NT2/D1 (cell line): ENCODE measurements around the gene GLIS2.

ENCODE experiments used
- SUZ12 ChIP-seq: IDR thresholded peaks from 2 replicates; pipeline ENCODE4 v1.6.1; 2011; ENCODE audit not compliant: insufficient read length, insufficient read depth; ENCODE audit errors: extremely low read depth
- YY1 ChIP-seq: IDR thresholded peaks from 2 replicates; pipeline ENCODE4 v1.6.1; 2011; ENCODE audit not compliant: insufficient read length, insufficient read depth
- ZNF274 ChIP-seq: IDR thresholded peaks from 2 replicates; pipeline ENCODE4 v1.6.1; 2011; ENCODE audit warnings: mild to moderate bottlenecking, low read depth, low read length

DNA sequence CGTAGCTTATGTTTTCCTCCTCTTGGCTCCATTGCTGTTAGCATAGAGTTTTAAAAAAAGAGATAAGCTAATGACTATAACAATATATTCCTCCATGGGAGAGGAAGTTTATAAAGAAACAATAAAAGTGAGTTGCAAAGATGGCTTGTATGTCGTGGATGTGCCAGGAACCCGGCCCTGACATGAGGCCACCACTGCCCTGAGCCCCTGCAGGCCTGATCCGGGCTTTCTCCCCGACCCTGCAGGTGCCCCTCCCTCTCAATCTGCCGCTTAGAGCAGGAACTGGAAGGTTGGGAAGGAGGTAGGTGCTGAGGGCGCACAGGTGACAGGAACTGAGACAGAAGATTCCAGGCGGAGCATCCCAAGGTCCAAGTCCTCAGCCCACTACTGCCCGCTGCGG, 23.6 kb downstream of the GLIS2 start:
- TF ChIP-seq ZNF274 (no peak), YY1 (no peak), SUZ12 (no peak)
